GM21723 (cell line): ENCODE measurements around the gene DLGAP1.

Experiments
- ATAC-seq: cut with Tn5 transposase; IDR thresholded peaks from one replicate; pipeline ENCODE4 v1.9.1; 2021; ENCODE audit warnings: mild to moderate bottlenecking, moderate library complexity; ENCODE audit not compliant: unreplicated experiment

DLGAP1 gene

GRCh38 chr18:4245456-4245855, 209.7 kb downstream of the DLGAP1 start:
- ATAC-seq = no peak

GRCh38 chr18:4242431-4243161, 212.5 kb downstream of the DLGAP1 start:
- no peak for ATAC-seq

GRCh38 chr18:4241090-4241617, 214.0 kb downstream of the DLGAP1 start:
- no peak for ATAC-seq

- no peak for ATAC-seq
These were observed 216.1 kb downstream of the DLGAP1 start for GRCh38 chr18:4238966-4239365.

- no peak for ATAC-seq
These were observed 217.5 kb downstream of the DLGAP1 start for GRCh38 chr18:4237664-4238041.

GRCh38 chr18:4236940-4237663, 218.0 kb downstream of the DLGAP1 start:
- no peak for ATAC-seq

GRCh38 chr18:4233468-4233867, 221.6 kb downstream of the DLGAP1 start:
- ATAC-seq = no peak

GRCh38 chr18:4232656-4233055, 222.5 kb downstream of the DLGAP1 start:
- no peak for ATAC-seq

GRCh38 chr18:4231260-4231659, 223.8 kb downstream of the DLGAP1 start:
- ATAC-seq = no peak

- ATAC-seq = no peak
These were observed 224.5 kb downstream of the DLGAP1 start for GRCh38 chr18:4230450-4231168.

- ATAC-seq = no peak
These were observed 230.9 kb downstream of the DLGAP1 start for GRCh38 chr18:4224031-4224704.

GRCh38 chr18:4211111-4211837, 243.8 kb downstream of the DLGAP1 start:
- no peak for ATAC-seq

- ATAC-seq = no peak
These were observed 246.7 kb downstream of the DLGAP1 start for GRCh38 chr18:4208366-4208765.

GRCh38 chr18:4207383-4207985, 247.6 kb downstream of the DLGAP1 start:
- no peak for ATAC-seq

GRCh38 chr18:4204438-4204720, 250.7 kb downstream of the DLGAP1 start:
- no peak for ATAC-seq

GRCh38 chr18:4203568-4204437, 251.3 kb downstream of the DLGAP1 start:
- ATAC-seq = no peak

- no peak for ATAC-seq
These were observed 254.7 kb downstream of the DLGAP1 start for GRCh38 chr18:4200399-4200798.

GRCh38 chr18:4198956-4199355, 256.2 kb downstream of the DLGAP1 start:
- no peak for ATAC-seq

GRCh38 chr18:4196351-4196750, 258.8 kb downstream of the DLGAP1 start:
- no peak for ATAC-seq
